HG02571 (cell line): ENCODE results near the gene FXYD3.

ENCODE experiments used
- ATAC-seq: cut with Tn5 transposase; IDR thresholded peaks from one replicate; pipeline ENCODE4 v1.9.1; 2021; ENCODE audit warnings: mild to moderate bottlenecking, moderate library complexity; ENCODE audit not compliant: unreplicated experiment

The FXYD3 gene

DNA sequence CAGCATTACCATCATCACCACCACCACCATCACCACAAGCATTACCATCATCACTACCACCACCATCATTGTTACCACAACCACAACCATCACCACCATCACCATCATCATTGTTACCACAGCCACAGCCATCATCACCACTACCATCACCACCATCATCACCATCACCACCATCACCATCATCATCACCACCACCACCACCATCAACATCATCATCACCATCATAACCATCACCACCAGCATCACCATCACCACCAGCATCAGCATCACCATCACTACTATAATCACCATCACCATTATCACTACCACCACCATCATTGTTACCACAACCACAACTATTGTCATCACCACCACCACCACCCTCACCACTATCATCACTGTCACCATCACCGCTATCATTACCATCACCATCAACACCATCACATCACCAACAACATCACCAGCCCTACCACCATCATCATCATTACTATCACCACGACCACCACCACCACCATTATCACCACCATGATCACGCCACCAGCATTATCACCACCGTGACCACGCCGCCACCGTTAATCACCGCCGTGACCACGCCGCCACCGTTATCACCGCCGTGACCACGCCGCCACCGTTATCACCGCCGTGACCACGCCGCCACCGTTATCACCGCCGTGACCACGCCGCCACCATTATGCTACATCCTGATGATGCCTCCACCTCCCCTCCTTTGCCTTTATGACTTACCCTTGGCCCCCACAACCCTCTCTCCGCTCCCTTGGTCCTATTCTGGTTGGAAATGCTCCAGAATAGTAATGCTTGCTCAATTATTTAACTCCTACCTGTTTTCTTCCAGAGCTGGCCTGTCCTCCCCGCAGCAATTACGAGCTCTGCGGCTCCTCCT is 10.0 kb upstream of the FXYD3 start:
- ATAC-seq = no peak

DNA sequence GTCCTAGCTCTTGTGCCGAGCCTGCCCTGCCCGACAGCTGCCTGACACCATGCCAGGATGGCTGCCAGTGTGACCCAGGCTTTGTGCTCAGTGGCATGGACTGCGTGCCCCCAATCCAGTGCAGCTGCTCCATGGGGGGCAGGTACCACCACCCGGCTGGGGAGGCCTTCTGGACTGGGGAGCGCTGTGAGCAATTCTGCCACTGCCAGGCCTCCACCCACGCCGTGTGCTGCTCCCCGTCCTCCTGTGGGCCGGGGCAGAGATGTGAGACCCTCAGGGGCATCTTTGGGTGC is 9.4 kb upstream of the FXYD3 start:
- no peak for ATAC-seq

DNA sequence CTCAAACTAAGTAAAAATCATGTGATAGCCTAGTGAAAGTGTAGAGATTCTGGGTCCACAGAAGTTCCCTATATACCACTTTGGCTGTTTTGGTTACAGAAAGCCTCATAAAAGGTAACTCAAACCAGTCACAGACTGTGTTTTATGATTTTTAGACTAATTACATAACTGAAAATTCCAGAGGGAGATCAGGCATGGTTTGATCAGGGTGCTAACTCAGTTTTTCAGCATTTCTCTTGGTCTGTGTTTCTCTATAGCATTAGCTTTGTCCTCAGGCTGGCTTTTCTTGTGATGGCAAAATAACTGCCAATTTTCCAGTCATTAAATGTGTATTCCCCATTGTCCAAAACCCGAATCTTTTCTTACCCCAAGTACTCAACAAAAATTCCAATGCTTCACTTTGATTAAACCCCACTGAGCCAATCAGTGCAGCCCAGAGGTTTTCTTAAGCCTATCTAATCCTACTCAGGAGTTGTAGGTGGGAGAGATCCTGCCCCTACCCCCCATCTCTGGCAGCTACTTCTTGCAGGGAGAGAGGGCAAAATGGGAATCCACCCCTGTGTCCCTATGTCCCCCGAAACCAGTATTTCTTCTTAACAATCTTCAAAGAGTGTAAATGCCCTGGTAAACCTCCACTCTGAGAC is 8.6 kb upstream of the FXYD3 start:
- no peak for ATAC-seq

DNA sequence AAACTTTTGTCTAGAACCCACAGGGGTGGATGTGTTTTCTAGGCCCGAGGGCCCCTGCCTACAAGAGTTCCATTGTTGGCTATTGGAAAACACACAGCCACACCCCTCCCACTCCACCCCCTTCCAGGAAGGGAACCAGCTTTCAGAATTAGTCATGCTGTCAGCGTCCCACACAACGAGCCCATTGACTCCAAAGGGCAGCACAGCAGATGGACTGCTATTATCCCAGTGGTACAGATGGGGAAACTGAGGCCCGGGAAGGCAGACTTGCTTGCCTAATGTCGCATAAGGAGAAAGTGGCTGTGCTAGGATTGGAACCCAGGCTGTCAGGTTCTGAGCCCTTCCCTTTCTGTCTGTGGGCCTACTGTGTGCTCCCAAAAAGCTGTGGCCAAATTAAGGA is 8.1 kb upstream of the FXYD3 start:
- ATAC-seq = no peak

DNA sequence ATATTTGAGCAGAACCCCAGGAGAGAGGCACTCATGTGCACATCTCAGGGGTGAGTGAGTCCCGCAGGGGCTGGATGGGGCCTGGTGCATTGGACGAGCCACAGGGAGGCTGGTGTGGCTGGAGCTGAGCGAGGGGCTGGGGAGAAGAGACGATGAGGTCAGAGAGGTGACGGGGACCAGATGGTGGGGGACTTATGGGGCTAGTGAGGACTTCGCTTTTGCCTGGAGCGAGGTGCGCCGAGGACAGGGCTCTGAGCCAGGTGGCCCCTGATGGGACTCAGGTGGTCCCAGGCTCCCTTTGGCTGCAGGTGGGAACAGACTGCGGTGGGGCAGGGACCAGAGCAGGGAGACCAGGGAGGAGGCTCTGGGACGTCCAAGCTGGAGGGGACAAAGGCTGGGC is 6.9 kb upstream of the FXYD3 start:
- no peak for ATAC-seq

DNA sequence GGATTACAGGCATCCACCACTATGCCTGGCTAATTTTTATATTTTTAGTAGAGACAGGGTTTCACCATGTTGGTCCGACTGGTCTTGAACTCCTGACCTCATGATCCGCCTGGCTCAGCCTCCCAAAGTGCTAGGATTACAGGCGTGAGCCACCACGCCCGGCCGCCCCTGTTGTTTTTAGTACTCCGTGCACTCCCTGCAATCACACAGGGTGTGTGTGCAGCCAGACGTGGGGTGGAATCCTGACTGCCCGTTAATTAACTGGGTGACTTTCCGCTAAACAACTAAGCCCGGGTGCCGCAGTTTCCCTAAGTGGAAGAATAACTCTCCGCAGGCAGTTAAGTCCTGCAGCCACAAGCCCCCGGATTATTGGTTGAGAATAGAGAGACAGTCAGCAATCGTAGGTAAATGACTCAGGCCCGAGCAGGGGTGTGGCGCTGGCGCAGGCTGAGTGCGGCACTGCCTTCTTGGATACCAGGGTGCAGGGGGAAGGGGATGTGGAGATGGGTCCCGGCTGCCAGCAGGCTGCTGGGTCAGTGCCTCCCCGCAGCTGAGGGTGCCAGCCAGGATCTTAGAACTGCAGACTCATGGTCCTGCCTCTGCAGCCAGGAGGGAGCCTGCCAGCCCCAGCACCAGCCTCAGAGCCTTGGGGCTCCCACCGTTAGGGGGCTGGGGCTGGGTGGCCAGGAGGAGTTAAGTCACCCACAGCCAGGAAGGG is 6.1 kb upstream of the FXYD3 start:
- ATAC-seq = no peak

DNA sequence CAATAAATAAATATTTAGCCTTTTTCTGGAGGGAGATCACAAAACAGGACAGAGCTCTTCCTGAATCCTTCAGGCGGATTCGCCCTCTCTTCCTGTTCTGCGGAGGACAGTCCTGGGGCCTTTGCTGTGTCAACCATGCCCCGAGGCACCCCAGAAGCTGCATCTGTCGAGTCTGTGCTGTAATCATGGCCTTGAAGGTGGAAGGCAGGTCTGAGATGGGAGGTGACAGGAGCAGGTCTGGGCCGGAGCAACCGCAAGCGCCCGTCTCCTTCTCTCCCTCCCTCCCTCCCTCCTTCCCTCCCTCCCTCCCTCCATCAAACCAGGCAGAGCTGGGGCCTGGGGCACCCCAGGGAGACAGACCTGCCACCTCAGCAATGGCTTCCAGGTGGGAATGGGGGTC is 4.6 kb upstream of the FXYD3 start:
- ATAC-seq = no peak

DNA sequence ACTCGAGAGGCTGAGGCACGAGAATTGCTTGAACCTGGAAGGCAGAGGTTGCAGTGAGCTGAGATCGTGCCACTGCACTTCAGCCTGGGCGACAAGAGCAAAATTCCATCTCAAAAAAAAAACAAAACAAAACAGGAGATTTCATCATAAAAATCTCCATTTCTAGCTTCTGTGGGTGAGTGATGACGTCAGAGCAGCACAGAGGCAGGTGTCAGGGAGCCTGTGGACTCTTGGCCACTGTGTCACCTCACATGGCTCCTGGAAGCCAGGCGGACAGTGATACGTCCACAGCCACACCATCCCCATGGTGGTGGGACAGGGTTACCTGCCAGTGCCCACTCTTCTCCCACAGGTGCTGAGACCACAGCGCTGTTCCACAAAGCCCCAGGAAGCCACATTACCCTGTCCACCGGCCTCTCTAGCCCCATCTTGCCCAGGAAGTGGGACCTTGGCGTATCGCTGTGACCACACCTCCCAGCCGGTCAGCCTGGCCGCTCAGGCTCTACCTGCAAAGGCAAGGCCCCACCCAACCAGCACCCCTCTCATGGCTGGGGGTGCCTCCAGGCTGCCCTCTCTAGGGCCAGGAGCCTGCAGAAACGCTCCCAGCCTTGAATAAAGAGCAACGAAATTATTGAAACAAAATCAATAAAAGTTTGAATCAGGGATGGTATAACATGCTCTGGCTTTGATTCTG is 2.5 kb upstream of the FXYD3 start:
- ATAC-seq = no peak

DNA sequence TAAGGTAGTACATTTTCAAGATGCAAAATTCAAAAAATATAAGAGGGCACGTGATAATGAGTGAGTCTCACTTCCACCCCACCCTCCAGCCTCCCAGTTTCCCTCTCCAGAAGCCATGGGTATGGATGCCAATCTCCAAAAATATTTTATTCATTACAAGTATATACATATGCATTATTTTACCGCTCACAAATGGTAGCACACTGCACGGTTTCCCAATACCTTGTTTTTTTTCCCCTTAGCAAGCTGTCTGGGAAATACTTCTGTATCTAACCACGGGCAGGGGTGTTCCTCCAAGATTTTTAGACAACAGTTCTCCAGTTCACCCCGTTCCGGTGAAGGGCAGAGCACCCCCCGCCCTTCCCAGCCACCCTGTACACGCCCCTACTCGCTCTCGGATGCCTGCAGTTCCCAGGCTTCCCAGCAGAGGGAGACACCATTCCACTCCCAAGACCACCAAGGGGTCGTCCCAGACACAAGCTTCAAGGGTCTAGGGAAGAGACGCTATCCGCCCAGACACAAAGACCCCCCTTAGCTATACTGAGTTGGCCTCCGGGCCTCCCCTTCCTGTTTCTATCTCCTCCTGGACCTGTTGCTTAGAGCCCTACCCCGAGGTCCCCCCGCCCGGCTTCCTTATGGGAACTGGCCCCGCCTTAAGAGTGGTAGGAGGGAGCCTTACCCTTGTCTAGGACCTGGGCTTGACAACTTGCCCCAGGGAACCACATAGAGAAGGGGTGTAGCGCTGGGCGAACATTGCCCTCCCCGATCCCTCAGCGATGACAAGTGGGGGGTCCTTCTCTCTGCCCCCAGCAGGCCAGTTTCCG is 1.1 kb upstream of the FXYD3 start:
- ATAC-seq = no peak

DNA sequence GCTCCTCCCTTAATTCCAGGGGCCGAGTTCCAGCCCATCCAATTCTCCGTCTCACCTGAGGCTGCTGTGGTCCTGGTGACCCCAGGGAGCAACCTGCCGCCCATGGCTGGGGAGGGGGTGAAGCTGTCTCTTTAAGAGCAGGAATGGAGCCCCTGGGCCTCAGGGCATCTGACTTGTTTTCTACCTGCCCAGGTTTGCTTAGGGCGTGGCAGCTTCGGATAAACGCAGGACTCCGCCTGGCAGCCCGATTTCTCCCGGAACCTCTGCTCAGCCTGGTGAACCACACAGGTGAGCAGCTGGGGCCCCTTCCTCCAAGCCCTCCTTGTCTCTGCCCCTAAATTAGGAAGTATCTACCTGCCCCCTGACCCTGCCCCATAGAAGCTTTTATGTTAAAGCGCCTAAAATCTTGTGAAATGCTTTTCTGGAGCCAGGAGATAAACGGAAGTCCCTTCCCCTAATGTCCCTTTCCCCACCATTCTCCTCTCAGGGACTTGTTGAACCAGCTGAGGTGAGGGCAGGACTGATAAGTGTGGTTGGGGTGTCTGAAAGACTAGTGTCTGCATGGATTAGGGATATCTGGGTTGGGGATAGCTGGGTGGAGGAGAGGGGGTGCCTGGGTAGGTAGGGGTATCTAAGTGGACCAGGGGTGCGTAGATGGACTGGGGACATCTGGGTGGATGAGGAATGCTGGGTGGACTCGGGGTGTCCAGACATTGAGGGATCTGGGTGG is 614 bp downstream of the FXYD3 start:
- no peak for ATAC-seq

DNA sequence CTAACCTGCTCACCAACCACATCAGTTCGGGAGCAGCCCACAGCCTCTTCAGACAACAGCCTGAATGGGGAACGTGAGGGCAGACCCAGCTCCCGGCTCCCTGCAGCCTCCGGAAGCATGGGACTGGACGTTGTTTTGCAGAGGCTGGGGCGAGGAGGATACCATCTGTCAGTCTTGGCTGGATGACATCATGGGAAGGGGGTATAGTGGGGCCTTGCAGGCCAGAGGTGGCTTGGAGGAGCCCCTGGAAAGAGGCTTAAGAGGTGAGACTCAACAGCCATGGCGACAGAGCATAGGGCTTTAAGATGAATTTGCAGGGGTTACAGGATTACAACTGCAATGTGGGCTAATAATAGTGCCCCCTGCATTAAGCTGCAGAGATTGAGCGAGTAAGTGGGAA is 1.5 kb downstream of the FXYD3 start:
- no peak for ATAC-seq

DNA sequence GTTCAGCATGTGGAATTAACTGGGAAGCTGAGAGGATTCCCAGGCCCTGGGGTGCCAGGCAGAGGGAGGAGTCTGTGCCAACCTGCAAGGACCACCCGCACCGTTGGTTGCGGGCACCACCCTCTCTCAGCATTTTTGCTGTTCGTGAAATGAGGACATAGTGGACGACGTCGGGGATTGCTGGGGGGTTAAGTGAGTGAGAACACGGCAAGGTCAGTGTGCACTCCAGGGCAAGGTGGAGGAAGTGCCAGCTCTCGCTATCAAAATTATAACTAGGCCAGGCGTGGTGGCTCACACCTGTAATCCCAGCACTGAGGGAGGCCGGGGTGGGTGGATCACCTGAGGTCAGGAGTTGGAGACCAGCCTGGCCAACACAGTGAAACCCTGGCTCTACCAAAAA is 2.2 kb downstream of the FXYD3 start:
- ATAC-seq = no peak

DNA sequence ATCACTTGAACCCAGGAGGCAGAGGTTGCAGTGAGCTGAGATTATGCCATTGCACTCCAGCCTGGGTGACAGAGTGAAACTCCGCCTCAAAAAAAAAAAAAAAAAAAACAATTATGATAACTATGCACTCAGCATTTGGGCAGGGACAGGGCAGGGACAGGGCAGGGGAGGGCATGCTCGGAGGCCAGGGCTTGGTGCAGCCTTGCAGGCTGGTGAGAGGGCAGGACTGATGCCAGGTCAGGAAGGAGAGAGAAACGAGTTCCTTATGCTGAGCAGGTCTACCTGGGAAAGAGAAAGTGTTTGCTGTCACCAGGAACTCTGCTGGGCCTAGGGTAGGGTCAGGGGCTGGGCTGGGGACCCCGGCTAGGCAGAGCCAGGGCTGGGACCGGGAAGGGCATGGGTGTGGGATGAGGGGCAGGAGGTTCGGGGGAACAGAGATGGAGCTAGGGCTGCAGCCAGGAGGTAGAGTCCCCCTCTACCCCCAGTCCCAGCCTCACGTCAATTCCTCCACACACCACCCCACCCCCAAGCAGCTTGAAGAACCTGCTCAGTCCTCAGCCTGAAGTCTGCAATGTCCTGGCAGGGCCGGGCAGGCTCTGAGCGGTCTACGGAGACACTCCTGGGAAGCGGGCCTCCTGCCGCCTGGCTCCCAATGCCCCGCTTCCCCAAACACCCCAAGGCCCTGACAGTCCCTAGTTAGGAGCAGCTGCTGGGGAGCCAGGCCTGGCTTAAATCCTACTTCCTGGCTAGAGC is 2.8 kb downstream of the FXYD3 start:
- ATAC-seq = no peak

DNA sequence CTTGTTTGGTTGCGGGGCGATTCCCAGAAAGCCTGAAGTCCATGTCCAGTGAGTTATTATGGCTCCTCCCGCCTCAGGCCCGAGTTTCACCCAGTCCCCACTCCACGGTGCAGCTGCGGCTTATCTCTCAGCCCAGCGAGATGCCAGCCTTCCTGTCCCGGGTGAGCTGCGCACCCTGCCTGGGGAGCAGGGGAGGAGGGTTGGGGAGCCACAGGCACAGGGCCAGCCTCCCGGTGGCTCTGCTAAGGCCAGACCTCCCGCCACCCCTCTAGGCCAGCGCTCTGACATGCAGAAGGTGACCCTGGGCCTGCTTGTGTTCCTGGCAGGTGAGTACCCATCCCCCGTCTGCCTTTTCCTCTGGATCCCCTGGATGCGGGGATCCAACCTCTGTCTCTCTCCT is 3.5 kb downstream of the FXYD3 start:
- ATAC-seq = no peak

DNA sequence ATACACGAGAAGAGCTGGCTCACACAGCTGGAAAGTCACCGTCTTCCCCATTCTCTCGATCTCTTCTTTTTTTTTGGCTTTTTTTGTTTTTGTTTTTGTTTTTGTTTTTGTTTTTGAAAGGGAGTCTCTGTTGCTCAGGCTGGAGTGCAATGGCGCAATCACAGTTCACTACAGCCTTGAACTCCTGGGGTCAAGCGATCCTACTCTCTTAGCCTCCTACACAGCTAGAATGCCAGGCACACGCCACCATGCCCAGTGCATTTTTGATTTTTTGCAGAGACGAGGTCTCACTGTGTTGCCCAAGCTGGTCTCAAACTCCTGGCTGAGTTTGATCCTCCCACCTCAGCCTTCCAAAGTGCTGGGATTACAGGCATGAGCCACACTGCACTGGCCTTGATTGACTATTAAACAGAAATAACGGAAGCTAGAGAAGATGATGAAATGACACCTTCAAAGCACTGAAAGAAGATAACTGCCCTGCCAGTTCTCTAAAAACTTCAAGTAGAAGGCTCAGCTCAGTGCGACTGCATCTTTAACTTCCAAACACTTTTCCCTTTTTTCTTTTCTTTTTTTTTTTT is 4.0 kb downstream of the FXYD3 start:
- ATAC-seq = no peak

DNA sequence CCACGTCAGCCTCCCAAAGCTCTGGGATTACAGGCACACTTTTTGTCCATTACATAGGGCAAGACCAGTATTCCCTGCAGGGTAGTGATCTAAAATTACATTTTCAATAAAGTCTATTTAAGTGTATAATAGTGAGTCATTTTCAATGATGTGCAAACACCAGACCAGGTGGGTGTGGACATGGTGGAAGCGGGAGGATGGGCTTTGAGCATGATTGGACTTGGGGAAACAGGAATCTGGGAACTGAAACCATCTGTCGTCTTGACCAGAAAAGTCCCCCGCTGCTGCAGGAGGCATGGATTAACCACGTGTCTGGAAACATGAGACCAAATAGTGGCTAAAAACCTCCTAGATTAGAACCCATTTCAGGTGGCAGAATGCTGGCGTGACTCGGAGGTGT is 4.9 kb downstream of the FXYD3 start:
- ATAC-seq = no peak

DNA sequence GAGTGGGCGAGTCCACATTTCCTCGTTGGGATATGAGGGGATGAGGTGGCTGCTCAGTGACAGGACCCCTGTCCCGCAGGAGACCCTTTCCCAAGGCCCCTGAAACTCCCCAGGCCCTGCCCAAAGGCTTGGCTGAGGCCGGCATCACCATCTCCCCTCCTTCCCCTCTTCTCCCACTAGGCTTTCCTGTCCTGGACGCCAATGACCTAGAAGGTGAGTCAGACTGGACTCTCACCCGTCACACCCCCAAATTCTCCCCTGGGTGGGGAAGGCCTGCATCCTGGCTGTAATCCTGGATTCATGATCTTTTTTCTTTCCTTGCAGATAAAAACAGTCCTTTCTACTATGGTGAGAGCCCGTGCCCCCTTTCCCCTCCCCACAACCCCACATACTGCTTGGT is 5.3 kb downstream of the FXYD3 start:
- no peak for ATAC-seq

DNA sequence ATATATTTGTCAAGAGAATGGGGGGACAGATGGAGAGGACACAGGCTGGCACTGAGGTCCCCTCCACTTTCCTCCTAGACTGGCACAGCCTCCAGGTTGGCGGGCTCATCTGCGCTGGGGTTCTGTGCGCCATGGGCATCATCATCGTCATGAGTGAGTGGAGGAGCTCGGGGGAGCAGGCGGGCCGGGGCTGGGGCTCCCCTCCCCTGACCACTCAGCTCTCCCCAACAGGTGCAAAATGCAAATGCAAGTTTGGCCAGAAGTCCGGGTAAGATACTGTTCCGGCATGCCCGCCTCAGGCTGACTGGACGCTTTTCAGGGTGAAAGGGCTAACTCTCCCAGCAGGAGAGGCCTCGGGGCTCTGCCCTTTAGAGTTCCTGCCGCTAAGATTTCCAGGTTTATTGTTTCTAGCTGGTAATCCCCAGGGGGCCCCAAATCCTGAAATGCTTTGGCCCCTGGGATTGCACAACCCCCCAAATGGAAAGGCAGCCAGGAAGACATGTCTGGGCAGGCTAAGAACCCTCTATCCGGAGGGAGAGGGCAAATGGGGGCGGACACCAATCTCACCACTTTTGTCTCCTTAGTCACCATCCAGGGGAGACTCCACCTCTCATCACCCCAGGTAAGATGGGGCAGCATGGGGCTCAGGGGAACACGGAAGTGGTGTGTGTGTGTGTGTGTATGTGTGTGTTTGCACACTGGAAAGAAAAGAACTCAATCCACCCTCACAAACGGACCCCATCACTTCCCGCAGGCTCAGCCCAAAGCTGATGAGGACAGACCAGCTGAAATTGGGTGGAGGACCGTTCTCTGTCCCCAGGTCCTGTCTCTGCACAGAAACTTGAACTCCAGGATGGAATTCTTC is 7.3 kb downstream of the FXYD3 start:
- ATAC-seq = no peak
